IMR-90 (cell line): Measurements from ENCODE around the gene IRS2. TPM values are rescaled to one million over a fixed set of nuclear protein-coding genes. Genes with fewer than 3 reads are reported as not detected.

ENCODE experiments used
- ATAC-seq: fragments of 200-7000 bp; cut with Tn5 transposase; 2 replicates; pipeline ENCODE4 v1.9.1; 2020; ENCODE audit warnings: low read depth, mild to moderate bottlenecking, moderate library complexity
- BruUV-seq: library from RNA; stranded (reverse); fragments of 400-500 nt; replicated peaks from 2 replicates; lab custom pipeline; 2021; lab: Mats Ljungman, UMichigan
- CTCF ChIA-PET: fragments of 300-600 bp; formaldehyde crosslinking; extraction: SDS; loops from one replicate; lab custom pipeline; 2021; ENCODE audit warnings: antibody characterized with exemption; lab: Yijun Ruan, JAX
- POLR2A ChIA-PET: fragments of 300-600 bp; sonication (Branson Sonifier 250); formaldehyde crosslinking; loops from one replicate; lab custom pipeline; 2022; ENCODE audit warnings: antibody characterized with exemption; ENCODE audit not compliant: unreplicated experiment; lab: Charles Lee
- DNase-seq: peaks from one replicate; pipeline ENCODE4 v3.0.0; 2013
- H2AFZ ChIP-seq: replicated peaks from 2 replicates; pipeline ENCODE3; 2013; ENCODE audit warnings: low read length, mild to moderate bottlenecking; ENCODE audit not compliant: poor library complexity
- H2AK5ac ChIP-seq: 2 replicates; pipeline ENCODE4 v1.6.1; 2013; ENCODE audit warnings: low read depth, low read length, inconsistent platforms
- H2AK9ac ChIP-seq: replicated peaks from 2 replicates; pipeline ENCODE3; 2013; ENCODE audit warnings: mild to moderate bottlenecking, low read depth, low read length, moderate library complexity; ENCODE audit not compliant: poor library complexity
- H2BK120ac ChIP-seq: 2 replicates; pipeline ENCODE4 v1.6.1; 2013; ENCODE audit warnings: low read depth, low read length, inconsistent platforms
- H2BK15ac ChIP-seq: 3 replicates; pipeline ENCODE4 v1.6.1; 2013; ENCODE audit warnings: low read depth, low read length, inconsistent platforms
- H2BK20ac ChIP-seq: 2 replicates; pipeline ENCODE4 v1.6.1; 2013; ENCODE audit warnings: low read depth, mild to moderate bottlenecking, inconsistent platforms, low read length, moderate library complexity
- H2BK5ac ChIP-seq: 2 replicates; pipeline ENCODE4 v1.6.1; 2013; ENCODE audit warnings: mild to moderate bottlenecking, low read depth, low read length, inconsistent platforms; ENCODE audit not compliant: poor library complexity, severe bottlenecking
- H3K14ac ChIP-seq: replicated peaks from 2 replicates; pipeline ENCODE4 v1.6.1; 2013; ENCODE audit warnings: low read depth, low read length, inconsistent platforms
- H3K18ac ChIP-seq: 2 replicates; pipeline ENCODE4 v1.6.1; 2013; ENCODE audit warnings: low read depth, low read length, control low read depth
- H3K23ac ChIP-seq: 2 replicates; pipeline ENCODE4 v1.6.1; 2013; ENCODE audit warnings: low read depth, low read length, inconsistent platforms
- H3K27ac ChIP-seq: 2 replicates; pipeline ENCODE4 v1.5.1; 2013; ENCODE audit warnings: mild to moderate bottlenecking, control low read depth, low read length; ENCODE audit not compliant: insufficient read depth
- H3K27me3 ChIP-seq: 2 replicates; pipeline ENCODE4 v1.6.1; 2013; ENCODE audit warnings: low read length; ENCODE audit not compliant: control insufficient read depth, insufficient read depth
- H3K36me3 ChIP-seq: 2 replicates; pipeline ENCODE4 v1.6.1; 2013; ENCODE audit warnings: low read length, mixed read lengths; ENCODE audit not compliant: control insufficient read depth, insufficient read depth
- H3K4ac ChIP-seq: 2 replicates; pipeline ENCODE4 v1.6.1; 2013; ENCODE audit warnings: low read depth, low read length, inconsistent platforms
- H3K4me1 ChIP-seq: 2 replicates; pipeline ENCODE4 v1.6.1; 2013; ENCODE audit warnings: low read length, mixed read lengths; ENCODE audit not compliant: control insufficient read depth, insufficient read depth
- H3K4me2 ChIP-seq: 2 replicates; pipeline ENCODE4 v1.6.1; 2013; ENCODE audit warnings: low read depth, mild to moderate bottlenecking, control low read depth, low read length, moderate library complexity
- H3K4me3 ChIP-seq: 2 replicates; pipeline ENCODE4 v1.5.1; 2013; ENCODE audit warnings: low read depth, mild to moderate bottlenecking, control low read depth, low read length, moderate library complexity; ENCODE audit not compliant: insufficient read depth
- H3K56ac ChIP-seq: 2 replicates; pipeline ENCODE4 v1.6.1; 2013; ENCODE audit warnings: low read length, inconsistent platforms; ENCODE audit not compliant: insufficient read depth; ENCODE audit errors: extremely low read depth
- H3K79me1 ChIP-seq, 2 experiments: 2 replicates each; pipeline ENCODE4 v1.6.1; 2013; ENCODE audit warnings: low read length in 2 of 2, inconsistent platforms in 1 of 2, low read depth in 1 of 2
- H3K9ac ChIP-seq: 2 replicates; pipeline ENCODE4 v1.6.1; 2013; ENCODE audit warnings: low read depth, low read length, control low read depth
- H3K9me1 ChIP-seq: 2 replicates; pipeline ENCODE4 v1.6.1; 2013; ENCODE audit warnings: low read length, inconsistent platforms; ENCODE audit not compliant: insufficient read depth
- H3K9me3 ChIP-seq: 2 replicates; pipeline ENCODE4 v1.6.1; 2013; ENCODE audit warnings: low read length; ENCODE audit not compliant: control insufficient read depth, insufficient read depth
- H4K20me1 ChIP-seq: 2 replicates; pipeline ENCODE4 v1.6.1; 2013; ENCODE audit warnings: low read length, inconsistent platforms; ENCODE audit not compliant: insufficient read depth
- H4K5ac ChIP-seq: 2 replicates; pipeline ENCODE4 v1.6.1; 2013; ENCODE audit warnings: mild to moderate bottlenecking, low read depth, low read length, control low read depth
- H4K8ac ChIP-seq, 2 experiments: 2 replicates each; pipeline ENCODE4 v1.6.1; 2013; ENCODE audit warnings: low read depth in 2 of 2, low read length in 2 of 2, control low read depth in 1 of 2, inconsistent platforms in 1 of 2
- H4K91ac ChIP-seq: 2 replicates; pipeline ENCODE4 v1.6.1; 2013; ENCODE audit warnings: low read depth, low read length, inconsistent platforms; ENCODE audit not compliant: insufficient read depth
- CTCF ChIP-seq: conservative IDR thresholded peaks from 2 replicates; pipeline ENCODE4 v1.5.1; 2012; ENCODE audit warnings: mild to moderate bottlenecking, low read depth, low read length, improper control_type of control experiment
- FOS ChIP-seq: fragments of 150-350 bp; IDR thresholded peaks from 2 replicates; pipeline ENCODE4 v1.6.1; 2016; ENCODE audit warnings: low read depth, low read length
- USF2 ChIP-seq: fragments of 150-350 bp; IDR thresholded peaks from 2 replicates; pipeline ENCODE4 v1.6.1; 2017; ENCODE audit warnings: mild to moderate bottlenecking, antibody characterized with exemption, low read length, low read depth
- WGBS, 2 experiments: methylation state at CpG; one replicate each; pipeline versions ENCODE4 v1.1.5 to v1.1.7; 2013; ENCODE audit warnings: missing lambda C conversion rate in 2 of 2; ENCODE audit not compliant: insufficient read length in 1 of 2; ENCODE audit errors: extremely low coverage in 2 of 2; 5-methylcytosine and 5-hydroxymethylcytosine counted together
- dilution Hi-C: fragments of 300-500 bp; cut with HindIII; formaldehyde crosslinking; loops from one replicate; pipeline ENCODE4 v1.14.3; 2018; ENCODE audit warnings: low sequenced_read_pairs; ENCODE audit not compliant: unreplicated experiment
- in situ Hi-C: fragments of 300-500 bp; cut with MboI; formaldehyde crosslinking; loops from 3 replicates; pipeline ENCODE4 v1.14.3; 2019; ENCODE audit warnings: low sequenced_read_pairs, inconsistent platforms, mixed read lengths
- intact Hi-C: fragments of 100-400 bp; cut with micrococcal nuclease; formaldehyde crosslinking; loops from 2 replicates; pipeline ENCODE4 v1.10.0; 2022
- polyA plus RNA-seq, 3 experiments: library from polyadenylated mRNA; depleted of rRNA; stranded (reverse); fragments of >200 nt; gene quantifications; 2 replicates each; pipeline ENCODE4 v1.2.3, GENCODE V29; 2012; ENCODE audit warnings: low replicate concordance in 1 of 3
- total RNA-seq: library from RNA; depleted of rRNA; stranded (reverse); fragments of >200 nt; gene quantifications from 2 replicates; pipeline ENCODE4 v1.2.3, GENCODE V29; 2012

Gene IRS2
- total and polyA plus RNA-seq, 2 of the 4 experiments (the other 2 are of a cell fraction): 0.36 to 1.4 TPM

DNA sequence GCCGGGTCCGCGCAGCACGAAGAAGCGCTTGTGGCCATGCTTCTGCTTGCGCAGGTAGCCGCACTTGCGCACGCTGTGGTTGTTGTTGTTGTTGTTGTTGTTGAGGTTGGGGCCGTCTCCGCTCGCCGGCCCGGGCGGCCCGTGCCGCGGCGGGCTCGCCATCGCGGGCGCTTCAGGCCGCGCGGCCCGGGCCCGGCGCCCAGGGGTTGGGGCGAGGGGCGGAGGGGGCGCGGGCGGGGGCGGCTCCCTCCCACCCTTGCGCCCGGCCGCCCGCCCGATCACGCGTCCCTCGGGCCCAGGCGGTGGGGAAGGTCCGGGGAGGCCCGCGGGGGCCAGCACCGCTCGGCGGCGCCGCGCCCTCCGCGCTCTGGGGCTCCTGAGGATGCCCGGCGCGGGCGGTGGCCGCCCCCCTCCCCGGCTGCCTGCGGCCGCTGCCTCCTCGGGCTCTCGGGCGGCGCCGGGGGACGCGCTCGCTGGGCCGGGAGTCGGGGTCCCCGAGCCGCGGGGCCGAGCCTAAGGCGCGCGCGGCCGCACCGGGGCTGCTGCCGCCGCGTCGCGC lies 412 bp downstream of the IRS2 start:
- Histone ChIP-seq H3K14ac (no peak overlapping the region), H3K79me1 (peaks cover 6 to 9% of the 10 kb centered on the region in 2 experiments; a peak in 3 of 4 replicates), H3K4ac (no peak overlapping the region), H2AK5ac (no peak overlapping the region; the same call in 1 of the 2 replicates), H2BK120ac (0 out of 2 replicates have a peak overlapping the region, but pooled peaks have one; percentile 13), H3K27ac (no peak overlapping the region; the same call in 1 of the 2 replicates), H3K4me3 (peak overlapping the region; percentile 75), H3K36me3 (peaks cover 27% of the 10 kb centered on the region; the same call in 1 of the 2 replicates), H2AFZ (peak overlapping the region; percentile 89), H3K9ac (no peak overlapping the region), H3K4me2 (peak overlapping the region; percentile 82), H4K91ac (no peak overlapping the region), H3K56ac (no peak overlapping the region; the same call in 1 of the 2 replicates), H3K27me3 (peaks cover 2% of the 10 kb centered on the region; the same call in 1 of the 2 replicates), H3K4me1 (peaks cover 10% of the 10 kb centered on the region), H3K9me1 (no peaks in the 10 kb centered on the region), H3K9me3 (no peaks in the 10 kb centered on the region), H2BK20ac (no peak overlapping the region), H2AK9ac (no peak overlapping the region), H3K18ac (no peak overlapping the region), H2BK5ac (no peak overlapping the region), H4K5ac (no peak overlapping the region), H2BK15ac (no peak overlapping the region), H4K20me1 (peaks cover 17% of the 10 kb centered on the region), H4K8ac (no peak overlapping the region), H3K23ac (no peak overlapping the region; the same call in 1 of the 2 replicates)
- peak; percentile 36 for ATAC-seq
- in situ Hi-C loops: loop anchor here (5.0 kb wide), 2 partner anchors 321 to 634 kb away; no protein-coding TSS in a partner anchor
- CTCF ChIA-PET: no interaction called here
- dilution Hi-C loops: loop anchor here (25.0 kb wide), 1 partner anchor 326 kb away; no protein-coding TSS in a partner anchor
- no peak for TF ChIP-seq USF2
- TF ChIP-seq FOS: no peak
- no peak for TF ChIP-seq CTCF
- WGBS, 2 experiments: 0% methylated on average over 16 of the region's 88 CpGs; no CpG with 5 or more reads in 1 of the 2 experiments
- no TSS peak for BruUV-seq
- POLR2A ChIA-PET: no interaction called here
- intact Hi-C loops: loop anchor here (1.0 to 5.0 kb wide), 4 partner anchors 226 to 869 kb away; no protein-coding TSS in a partner anchor
- DNase-seq: no peak
